Measurements from ENCODE around the gene MIS12. TPM values are rescaled to one million over a fixed set of nuclear protein-coding genes. Genes with fewer than 3 reads are reported as not detected.

The MIS12 gene
- total RNA-seq, 1 donor from 2014 or later = 14.0 TPM

DNA sequence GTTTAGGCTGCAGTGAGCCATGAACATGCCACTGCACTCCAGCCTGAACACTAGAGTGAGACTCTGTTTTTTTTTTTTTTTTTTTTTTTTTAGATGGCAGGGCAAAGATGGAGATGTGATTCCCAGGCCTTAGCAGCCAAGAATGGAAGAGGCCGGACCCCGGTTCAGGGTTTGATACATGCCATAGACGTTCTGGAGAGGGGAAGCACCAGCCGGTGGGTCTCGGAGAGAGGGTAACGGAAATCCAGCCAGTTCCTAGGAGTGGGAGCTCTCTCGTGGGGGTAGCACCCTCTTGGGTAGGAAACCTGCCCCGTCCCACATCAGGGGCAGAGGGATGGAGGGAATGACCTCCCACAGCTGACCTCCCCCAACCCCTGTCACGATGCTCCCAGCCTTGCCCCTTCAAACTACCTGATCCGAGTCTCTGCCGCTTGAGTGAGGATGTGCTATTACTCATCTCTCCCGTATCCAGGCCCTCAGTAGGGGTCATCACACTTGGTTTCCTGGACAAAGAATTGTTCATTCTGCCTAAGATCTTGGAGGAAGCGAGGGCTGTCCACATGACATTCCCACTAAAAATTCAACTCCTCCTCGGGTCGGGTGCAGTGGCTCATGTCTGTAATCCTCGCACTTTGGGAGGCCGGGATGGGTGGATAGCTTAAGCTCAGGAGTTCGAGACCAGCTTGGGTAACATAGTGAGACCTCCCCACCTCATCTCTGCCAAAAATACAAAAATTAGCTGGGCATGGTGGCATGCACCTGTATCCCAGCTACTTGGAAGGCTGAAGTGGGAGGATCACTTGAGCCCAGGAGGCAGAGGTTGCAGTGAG, 47.3 kb downstream of the MIS12 start:
- Mint-ChIP-seq H3K27ac (ENCODE audit: unreplicated experiment) (no peak overlapping the region), H3K36me3 (ENCODE audit: low read depth) (peaks cover 3% of the 10 kb centered on the region), H3K27me3 (ENCODE audit: low read depth) (no peaks in the 10 kb centered on the region), H3K4me3 (ENCODE audit: unreplicated experiment) (no peak overlapping the region), H3K9me3 (ENCODE audit: low read depth) (no peaks in the 10 kb centered on the region), H3K4me1 (ENCODE audit: low read depth) (no peaks in the 10 kb centered on the region)
- DNase-seq (ENCODE audit: low spot score) = no peak
- TF ChIP-seq, protein P1, sequence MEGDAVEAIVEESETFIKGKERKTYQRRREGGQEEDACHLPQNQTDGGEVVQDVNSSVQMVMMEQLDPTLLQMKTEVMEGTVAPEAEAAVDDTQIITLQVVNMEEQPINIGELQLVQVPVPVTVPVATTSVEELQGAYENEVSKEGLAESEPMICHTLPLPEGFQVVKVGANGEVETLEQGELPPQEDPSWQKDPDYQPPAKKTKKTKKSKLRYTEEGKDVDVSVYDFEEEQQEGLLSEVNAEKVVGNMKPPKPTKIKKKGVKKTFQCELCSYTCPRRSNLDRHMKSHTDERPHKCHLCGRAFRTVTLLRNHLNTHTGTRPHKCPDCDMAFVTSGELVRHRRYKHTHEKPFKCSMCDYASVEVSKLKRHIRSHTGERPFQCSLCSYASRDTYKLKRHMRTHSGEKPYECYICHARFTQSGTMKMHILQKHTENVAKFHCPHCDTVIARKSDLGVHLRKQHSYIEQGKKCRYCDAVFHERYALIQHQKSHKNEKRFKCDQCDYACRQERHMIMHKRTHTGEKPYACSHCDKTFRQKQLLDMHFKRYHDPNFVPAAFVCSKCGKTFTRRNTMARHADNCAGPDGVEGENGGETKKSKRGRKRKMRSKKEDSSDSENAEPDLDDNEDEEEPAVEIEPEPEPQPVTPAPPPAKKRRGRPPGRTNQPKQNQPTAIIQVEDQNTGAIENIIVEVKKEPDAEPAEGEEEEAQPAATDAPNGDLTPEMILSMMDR (IDR thresholded peaks at IDR 0.05) = no peak

DNA sequence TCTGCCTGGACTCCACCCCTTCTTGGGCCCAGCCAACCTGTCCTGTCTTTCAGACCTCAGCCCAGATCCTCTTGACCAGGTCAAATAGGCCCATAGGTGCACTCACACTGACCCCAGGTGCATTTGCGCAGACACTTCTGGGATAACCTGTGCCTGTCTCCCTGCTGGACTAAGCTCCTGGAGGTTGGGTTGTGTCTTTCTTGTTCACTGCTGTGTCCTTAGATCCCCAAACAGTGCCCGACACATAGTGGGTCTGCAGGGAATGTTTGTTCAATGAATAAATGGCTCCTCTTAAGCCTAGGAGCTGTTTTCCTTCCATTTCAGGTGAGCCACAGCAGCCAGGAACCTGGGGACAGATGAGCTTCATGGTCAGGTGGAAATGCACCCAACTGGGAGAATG, 49.1 kb downstream of the MIS12 start:
- TF ChIP-seq, protein P1 (IDR thresholded peaks at IDR 0.05) = no peak
- H3K27me3 Mint-ChIP-seq (ENCODE audit: low read depth) = no peaks in the 10 kb centered on the region
- DNase-seq (ENCODE audit: low spot score) = no peak
- no peaks in the 10 kb centered on the region for H3K4me1 Mint-ChIP-seq (ENCODE audit: low read depth)
- H3K36me3 Mint-ChIP-seq (ENCODE audit: low read depth) = no peaks in the 10 kb centered on the region
- no peak overlapping the region for H3K4me3 Mint-ChIP-seq (ENCODE audit: unreplicated experiment)
- no peaks in the 10 kb centered on the region for H3K9me3 Mint-ChIP-seq (ENCODE audit: low read depth)
- H3K27ac Mint-ChIP-seq (ENCODE audit: unreplicated experiment) = no peak overlapping the region

DNA sequence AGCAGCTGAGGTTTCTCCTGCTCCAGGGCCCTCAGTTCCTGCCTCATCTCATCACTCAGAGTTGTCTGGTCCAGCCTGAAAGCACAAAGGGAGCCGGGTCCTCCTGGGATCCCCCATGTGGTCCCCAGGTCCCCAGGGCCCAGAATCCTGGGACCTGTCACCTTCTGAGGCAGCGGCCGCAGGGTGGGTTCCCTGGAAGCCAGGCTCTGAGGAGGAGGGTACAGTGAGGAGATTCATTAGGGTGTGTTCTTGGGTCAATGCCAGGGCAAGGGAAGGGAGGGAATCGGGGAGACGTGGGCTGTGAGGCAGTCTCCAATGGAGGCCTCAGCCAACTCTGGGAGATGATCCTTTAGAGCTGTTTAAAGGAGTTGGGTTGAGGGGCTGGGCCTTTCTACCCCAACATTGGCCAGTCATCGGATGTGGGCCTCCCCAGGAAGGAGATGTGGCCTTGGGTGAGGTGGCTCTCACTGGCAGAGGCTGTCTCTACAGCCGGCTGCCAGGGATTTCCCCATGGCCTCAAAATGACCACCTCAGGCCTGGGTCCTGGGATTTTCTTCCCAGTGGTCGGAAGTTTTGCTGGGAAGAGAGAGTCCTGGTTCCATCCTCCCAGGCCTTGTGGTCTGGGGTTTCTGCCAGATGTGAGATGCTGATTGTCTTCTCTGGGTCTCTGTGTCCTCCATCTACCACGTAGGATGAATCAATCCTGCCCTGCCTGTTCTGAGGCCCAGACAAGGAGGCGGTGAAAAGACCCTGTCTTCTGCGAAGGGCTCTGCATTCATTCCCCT, 50.7 kb downstream of the MIS12 start:
- H3K4me1 Mint-ChIP-seq (ENCODE audit: low read depth) = no peaks in the 10 kb centered on the region
- no peak overlapping the region for H3K4me3 Mint-ChIP-seq (ENCODE audit: unreplicated experiment)
- TF ChIP-seq, protein P1 (IDR thresholded peaks at IDR 0.05) = no peak
- H3K9me3 Mint-ChIP-seq (ENCODE audit: low read depth) = no peaks in the 10 kb centered on the region
- no peaks in the 10 kb centered on the region for H3K27me3 Mint-ChIP-seq (ENCODE audit: low read depth)
- no peaks in the 10 kb centered on the region for H3K36me3 Mint-ChIP-seq (ENCODE audit: low read depth)
- H3K27ac Mint-ChIP-seq (ENCODE audit: unreplicated experiment) = no peak overlapping the region
- DNase-seq (ENCODE audit: low spot score) = no peak

GRCh38 chr17:5539286-5539685, 52.9 kb downstream of the MIS12 start:
- peak; percentile 78 for DNase-seq (ENCODE audit: low spot score)
- no peaks in the 10 kb centered on the region for H3K9me3 Mint-ChIP-seq (ENCODE audit: low read depth)
- H3K27me3 Mint-ChIP-seq (ENCODE audit: low read depth) = no peaks in the 10 kb centered on the region
- no peaks in the 10 kb centered on the region for H3K36me3 Mint-ChIP-seq (ENCODE audit: low read depth)
- H3K4me1 Mint-ChIP-seq (ENCODE audit: low read depth) = no peaks in the 10 kb centered on the region
- H3K4me3 Mint-ChIP-seq (ENCODE audit: unreplicated experiment) = no peak overlapping the region
- no peak overlapping the region for H3K27ac Mint-ChIP-seq (ENCODE audit: unreplicated experiment)
- TF ChIP-seq, protein P1 (IDR thresholded peaks at IDR 0.05) = no peak

DNA sequence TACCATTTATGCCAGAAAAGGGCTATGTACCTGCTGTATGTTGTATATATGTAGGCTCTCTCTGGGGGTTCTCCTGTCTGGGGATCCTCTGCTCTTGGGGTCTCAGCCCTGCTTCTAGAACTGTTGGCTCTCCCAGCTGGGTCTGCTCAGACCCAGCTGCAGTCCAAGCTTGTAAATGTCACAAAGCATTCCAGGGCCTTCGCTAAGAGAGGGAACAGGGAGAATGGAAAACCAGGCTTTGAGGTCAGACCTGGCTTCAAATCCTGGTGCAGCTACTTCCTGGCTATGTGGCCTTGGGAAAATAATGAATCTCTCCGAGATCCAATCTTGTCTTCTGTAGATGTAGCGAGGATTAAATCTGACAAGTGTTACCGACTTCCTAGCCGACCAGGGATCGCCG, 54.0 kb downstream of the MIS12 start:
- H3K36me3 Mint-ChIP-seq (ENCODE audit: low read depth) = no peaks in the 10 kb centered on the region
- no peak overlapping the region for H3K27ac Mint-ChIP-seq (ENCODE audit: unreplicated experiment)

More for the DNA sequence above, 54.0 kb downstream of the MIS12 start:
- Mint-ChIP-seq H3K4me1 (ENCODE audit: low read depth) (no peaks in the 10 kb centered on the region), H3K4me3 (ENCODE audit: unreplicated experiment) (no peak overlapping the region), H3K27me3 (ENCODE audit: low read depth) (no peaks in the 10 kb centered on the region), H3K9me3 (ENCODE audit: low read depth) (no peaks in the 10 kb centered on the region)
- TF ChIP-seq, protein P1 (IDR thresholded peaks at IDR 0.05) = no peak
- DNase-seq (ENCODE audit: low spot score) = no peak
